GM18508 (cell line): ENCODE measurements around the gene GNAI2.
"Not testable (repeated sequence)": the region's sequence is repeated elsewhere in the genome, so short reads cannot be mapped to it uniquely, and the experiment has no call there.

Source experiments
- ATAC-seq: cut with Tn5 transposase; IDR thresholded peaks from one replicate; pipeline ENCODE4 v1.9.1; 2021; ENCODE audit warnings: moderate number of reproducible peaks; ENCODE audit not compliant: insufficient read depth, unreplicated experiment

The GNAI2 gene

GRCh38 chr3:50273689-50274065 is 37.7 kb downstream of the GNAI2 start:
- ATAC-seq, result no peak

GRCh38 chr3:50274371-50275104 is 38.5 kb downstream of the GNAI2 start:
- ATAC-seq, result no peak

GRCh38 chr3:50275141-50275995 is 39.4 kb downstream of the GNAI2 start:
- ATAC-seq, result no peak

- ATAC-seq, result no peak
These were observed 40.2 kb downstream of the GNAI2 start for GRCh38 chr3:50275996-50276761.

- no peak for ATAC-seq
These were observed 40.7 kb downstream of the GNAI2 start for GRCh38 chr3:50276762-50277101.

- ATAC-seq, result no peak
These were observed 42.3 kb downstream of the GNAI2 start for GRCh38 chr3:50278123-50278879.

- no peak for ATAC-seq
These were observed 42.8 kb downstream of the GNAI2 start, which contains the start of gene LSMEM2 for GRCh38 chr3:50278880-50279224. LSMEM2 (plus strand) TSS chr3:50279087; CDS start chr3:50279114, 27 bp downstream.

GRCh38 chr3:50279255-50280016 is 43.4 kb downstream of the GNAI2 start:
- ATAC-seq, result no peak

- not testable (repeated sequence) for ATAC-seq
These were observed 48.1 kb downstream of the GNAI2 start for GRCh38 chr3:50284121-50284520.

- no peak for ATAC-seq
These were observed 50.6 kb downstream of the GNAI2 start for GRCh38 chr3:50286322-50287227.

- no peak for ATAC-seq
These were observed 51.3 kb downstream of the GNAI2 start for GRCh38 chr3:50287262-50287661.

GRCh38 chr3:50288387-50289007 is 52.5 kb downstream of the GNAI2 start:
- ATAC-seq, result no peak

GRCh38 chr3:50289130-50289529 is 53.1 kb downstream of the GNAI2 start:
- ATAC-seq, result no peak

- no peak for ATAC-seq
These were observed 54.2 kb downstream of the GNAI2 start for GRCh38 chr3:50290161-50290641.

- peak; percentile 76 for ATAC-seq
These were observed 56.4 kb downstream of the GNAI2 start, which contains the start of gene IFRD2 for GRCh38 chr3:50292159-50293078. IFRD2 (minus strand) TSS chr3:50292429; CDS start chr3:50292274, 155 bp downstream.

GRCh38 chr3:50293079-50293801 is 57.2 kb downstream of the GNAI2 start:
- no peak for ATAC-seq
